DOHH2 (cell line): ENCODE measurements around the gene PRCC.

Experiments used
- EZH2phosphoT487 ChIP-seq: fragments of 200-600 bp; sonication (generic); IDR thresholded peaks from 2 replicates; pipeline ENCODE4 v1.6.1; 2017; ENCODE audit warnings: borderline replicate concordance, mild to moderate bottlenecking, antibody characterized with exemption, low read length, moderate library complexity, mixed read lengths
- TF ChIP-seq, protein P1 (sequence below): fragments of 200-600 bp; sonication (generic); IDR thresholded peaks from one replicate; pipeline ENCODE4 v1.5.1; 2014; ENCODE audit warnings: antibody characterized with exemption, mild to moderate bottlenecking, low read depth, low read length; ENCODE audit not compliant: poor library complexity, severe bottlenecking

DNA sequence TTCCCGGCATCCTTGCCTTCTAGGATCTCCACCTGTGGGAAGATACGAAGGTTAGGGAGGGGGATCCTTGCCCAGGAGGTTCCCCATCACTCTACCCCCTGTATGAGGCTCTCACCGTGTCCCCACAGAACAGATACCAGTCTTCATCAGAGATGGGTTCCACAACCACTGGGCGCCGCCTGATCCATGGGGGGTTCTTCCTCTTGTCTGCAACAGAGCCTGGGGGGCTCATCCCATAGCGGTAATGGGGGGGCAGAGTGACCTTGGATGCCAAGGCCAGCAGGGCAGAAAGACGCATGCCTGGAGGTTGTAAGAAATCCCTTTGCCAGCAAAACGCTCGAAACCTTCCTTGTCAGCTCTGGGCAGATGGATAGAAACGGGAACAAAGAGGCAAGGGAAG lies 28.9 kb upstream of the PRCC start:
- TF ChIP-seq, protein P1, sequence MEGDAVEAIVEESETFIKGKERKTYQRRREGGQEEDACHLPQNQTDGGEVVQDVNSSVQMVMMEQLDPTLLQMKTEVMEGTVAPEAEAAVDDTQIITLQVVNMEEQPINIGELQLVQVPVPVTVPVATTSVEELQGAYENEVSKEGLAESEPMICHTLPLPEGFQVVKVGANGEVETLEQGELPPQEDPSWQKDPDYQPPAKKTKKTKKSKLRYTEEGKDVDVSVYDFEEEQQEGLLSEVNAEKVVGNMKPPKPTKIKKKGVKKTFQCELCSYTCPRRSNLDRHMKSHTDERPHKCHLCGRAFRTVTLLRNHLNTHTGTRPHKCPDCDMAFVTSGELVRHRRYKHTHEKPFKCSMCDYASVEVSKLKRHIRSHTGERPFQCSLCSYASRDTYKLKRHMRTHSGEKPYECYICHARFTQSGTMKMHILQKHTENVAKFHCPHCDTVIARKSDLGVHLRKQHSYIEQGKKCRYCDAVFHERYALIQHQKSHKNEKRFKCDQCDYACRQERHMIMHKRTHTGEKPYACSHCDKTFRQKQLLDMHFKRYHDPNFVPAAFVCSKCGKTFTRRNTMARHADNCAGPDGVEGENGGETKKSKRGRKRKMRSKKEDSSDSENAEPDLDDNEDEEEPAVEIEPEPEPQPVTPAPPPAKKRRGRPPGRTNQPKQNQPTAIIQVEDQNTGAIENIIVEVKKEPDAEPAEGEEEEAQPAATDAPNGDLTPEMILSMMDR = no peak
- no peak for TF ChIP-seq EZH2phosphoT487
